OCI-LY3 (cell line): ENCODE measurements around the gene IDNK.

Experiments
- H2AFZ ChIP-seq: fragments of 200-600, 300-600 bp; shearing (Covaris generic); 2 replicates; pipeline ENCODE4 v1.6.0; 2014; ENCODE audit warnings: antibody characterized with exemption, low read depth, low read length
- H3K27ac ChIP-seq: fragments of 200-600, 300-600 bp; sonication (generic); 2 replicates; pipeline ENCODE4 v1.5.1; 2014; ENCODE audit warnings: mild to moderate bottlenecking, low read length, moderate library complexity, mixed read lengths
- H3K27me3 ChIP-seq: fragments of 200-600, 300-600 bp; sonication (generic); 2 replicates; pipeline ENCODE4 v1.6.1; 2014; ENCODE audit warnings: low read depth, low read length, mixed read lengths
- H3K36me3 ChIP-seq: fragments of 200-600, 300-600 bp; sonication (generic); replicated peaks from 2 replicates; pipeline ENCODE3; 2014; ENCODE audit warnings: low read depth, low read length, mixed read lengths
- H3K4me1 ChIP-seq: fragments of 300-600, 200-600 bp; sonication (generic); 2 replicates; pipeline ENCODE4 v1.6.1; 2014; ENCODE audit warnings: low read length, mixed read lengths
- H3K4me2 ChIP-seq: fragments of 200-600, 300-600 bp; sonication (generic); 2 replicates; pipeline ENCODE4 v1.6.1; 2014; ENCODE audit warnings: low read length, mixed read lengths
- H3K4me3 ChIP-seq: fragments of 300-600, 200-600 bp; sonication (generic); 2 replicates; pipeline ENCODE4 v1.5.1; 2014; ENCODE audit warnings: antibody characterized with exemption, mild to moderate bottlenecking, low read length, moderate library complexity
- H3K79me2 ChIP-seq: fragments of 300-600, 200-600 bp; shearing (Covaris generic); 2 replicates; pipeline ENCODE4 v1.6.1; 2014; ENCODE audit warnings: mild to moderate bottlenecking, low read length, mixed read lengths
- H3K9ac ChIP-seq: fragments of 300-600, 200-600 bp; shearing (Covaris generic); 2 replicates; pipeline ENCODE4 v1.6.0; 2014; ENCODE audit warnings: mild to moderate bottlenecking, low read length, moderate library complexity
- H3K9me3 ChIP-seq: fragments of 200-600, 300-600 bp; shearing (Covaris generic); 2 replicates; pipeline ENCODE4 v1.6.1; 2014; ENCODE audit warnings: low read length, mixed read lengths; ENCODE audit not compliant: insufficient read depth
- H4K20me1 ChIP-seq: fragments of 200-600, 300-600 bp; sonication (generic); 2 replicates; pipeline ENCODE4 v1.6.1; 2016; ENCODE audit warnings: low read length, mixed read lengths; ENCODE audit not compliant: insufficient read depth
- EZH2phosphoT487 ChIP-seq: fragments of 200-600 bp; shearing (Covaris generic); IDR thresholded peaks from 2 replicates; pipeline ENCODE4 v1.6.1; 2018; ENCODE audit warnings: antibody characterized with exemption, mixed run types, low read depth
- TF ChIP-seq, protein P1 (sequence below): fragments of 200-600, 300-600 bp; sonication (generic); IDR thresholded peaks from 2 replicates; pipeline ENCODE4 v1.5.1; 2014; ENCODE audit warnings: antibody characterized with exemption, low read length, low read depth

The IDNK gene

DNA sequence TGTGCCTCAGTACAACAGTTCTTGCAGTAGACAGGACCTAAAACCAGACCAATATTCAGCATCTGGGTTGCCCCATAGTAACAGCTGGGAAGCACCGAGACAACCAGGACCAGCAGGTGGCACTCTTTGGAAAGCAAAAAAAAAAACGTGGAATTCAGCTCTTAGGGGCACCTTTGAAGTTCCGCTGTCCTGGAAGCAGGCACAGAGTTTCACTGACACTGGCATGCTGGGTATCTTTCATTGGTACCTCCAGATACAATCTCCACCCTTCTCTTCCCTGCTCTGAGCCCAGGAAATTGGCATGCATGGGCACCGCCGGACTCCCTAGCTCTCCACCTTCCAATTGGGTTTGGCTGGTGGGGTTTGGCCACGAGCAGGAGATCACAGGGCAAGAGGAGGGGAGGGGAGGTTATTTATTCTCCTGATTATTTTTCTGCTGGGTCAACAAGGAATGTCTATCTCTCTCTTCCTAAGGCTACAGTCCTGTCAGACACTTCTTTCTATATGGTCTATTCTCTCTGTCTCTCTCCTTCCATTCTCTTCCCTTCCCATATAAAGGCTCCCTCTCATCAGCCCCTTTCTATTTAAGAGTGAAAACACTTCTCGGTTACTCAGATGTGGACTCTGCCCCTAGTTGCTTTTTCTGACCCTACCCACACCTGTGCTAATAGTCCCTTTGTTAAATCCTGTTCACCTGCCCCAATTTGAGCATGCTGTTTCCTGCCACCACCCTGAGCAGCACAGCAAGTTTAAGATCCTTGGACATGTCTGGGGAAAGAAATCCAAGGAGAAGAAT lies 1.9 kb upstream of the IDNK start:
- no peak overlapping the region for H3K9ac ChIP-seq
- no peaks in the 10 kb centered on the region for H3K9me3 ChIP-seq
- no peak overlapping the region for H2AFZ ChIP-seq
- peaks cover 14% of the 10 kb centered on the region for H3K4me1 ChIP-seq
- peaks cover 7% of the 10 kb centered on the region; the same call in 1 of the 2 replicates for H3K79me2 ChIP-seq
- H3K4me2 ChIP-seq: peak overlapping the region; percentile 96
- H3K4me3 ChIP-seq: peak overlapping the region; percentile 53
- H4K20me1 ChIP-seq: no peaks in the 10 kb centered on the region
- H3K36me3 ChIP-seq: no peaks in the 10 kb centered on the region
- TF ChIP-seq EZH2phosphoT487: no peak
- TF ChIP-seq, protein P1, sequence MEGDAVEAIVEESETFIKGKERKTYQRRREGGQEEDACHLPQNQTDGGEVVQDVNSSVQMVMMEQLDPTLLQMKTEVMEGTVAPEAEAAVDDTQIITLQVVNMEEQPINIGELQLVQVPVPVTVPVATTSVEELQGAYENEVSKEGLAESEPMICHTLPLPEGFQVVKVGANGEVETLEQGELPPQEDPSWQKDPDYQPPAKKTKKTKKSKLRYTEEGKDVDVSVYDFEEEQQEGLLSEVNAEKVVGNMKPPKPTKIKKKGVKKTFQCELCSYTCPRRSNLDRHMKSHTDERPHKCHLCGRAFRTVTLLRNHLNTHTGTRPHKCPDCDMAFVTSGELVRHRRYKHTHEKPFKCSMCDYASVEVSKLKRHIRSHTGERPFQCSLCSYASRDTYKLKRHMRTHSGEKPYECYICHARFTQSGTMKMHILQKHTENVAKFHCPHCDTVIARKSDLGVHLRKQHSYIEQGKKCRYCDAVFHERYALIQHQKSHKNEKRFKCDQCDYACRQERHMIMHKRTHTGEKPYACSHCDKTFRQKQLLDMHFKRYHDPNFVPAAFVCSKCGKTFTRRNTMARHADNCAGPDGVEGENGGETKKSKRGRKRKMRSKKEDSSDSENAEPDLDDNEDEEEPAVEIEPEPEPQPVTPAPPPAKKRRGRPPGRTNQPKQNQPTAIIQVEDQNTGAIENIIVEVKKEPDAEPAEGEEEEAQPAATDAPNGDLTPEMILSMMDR: peak; percentile 81
- no peak overlapping the region for H3K27ac ChIP-seq
- peaks cover 5% of the 10 kb centered on the region; the same call in 1 of the 2 replicates for H3K27me3 ChIP-seq

DNA sequence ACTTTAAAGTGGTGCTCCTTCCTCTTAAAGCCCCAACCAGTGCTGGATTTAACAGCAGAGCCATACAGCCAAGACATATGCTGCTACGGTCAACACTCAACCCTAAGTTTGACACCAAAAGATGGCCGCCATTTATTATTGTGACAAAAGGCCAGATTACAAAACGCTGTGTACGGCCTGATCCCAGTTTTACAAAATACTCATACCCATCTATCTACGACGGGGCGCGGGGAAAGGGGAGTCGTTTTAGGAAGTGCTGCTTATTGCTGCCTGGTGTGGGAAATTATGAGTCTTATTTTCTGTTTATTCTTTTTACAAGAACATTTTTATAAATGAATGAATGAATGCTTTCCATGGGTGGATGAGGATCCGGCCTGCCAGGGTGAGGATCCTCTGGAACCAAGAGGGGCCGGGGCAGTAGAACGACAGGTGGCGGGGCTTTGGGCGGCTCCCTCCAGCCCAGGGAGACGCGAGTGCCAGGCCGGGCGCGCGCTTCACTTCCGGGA lies 457 bp upstream of the IDNK start:
- Histone ChIP-seq H3K27ac (peak overlapping the region; percentile 32), H4K20me1 (no peaks in the 10 kb centered on the region), H2AFZ (peak overlapping the region; percentile 91), H3K4me3 (peak overlapping the region; percentile 92), H3K9ac (peak overlapping the region; percentile 86), H3K9me3 (no peaks in the 10 kb centered on the region), H3K27me3 (peaks cover 5% of the 10 kb centered on the region; the same call in 1 of the 2 replicates), H3K79me2 (peaks cover 7% of the 10 kb centered on the region; the same call in 1 of the 2 replicates), H3K36me3 (peaks cover 3% of the 10 kb centered on the region), H3K4me1 (peaks cover 14% of the 10 kb centered on the region), H3K4me2 (peak overlapping the region; percentile 96)
- no peak for TF ChIP-seq EZH2phosphoT487
- TF ChIP-seq, protein P1: no peak

DNA sequence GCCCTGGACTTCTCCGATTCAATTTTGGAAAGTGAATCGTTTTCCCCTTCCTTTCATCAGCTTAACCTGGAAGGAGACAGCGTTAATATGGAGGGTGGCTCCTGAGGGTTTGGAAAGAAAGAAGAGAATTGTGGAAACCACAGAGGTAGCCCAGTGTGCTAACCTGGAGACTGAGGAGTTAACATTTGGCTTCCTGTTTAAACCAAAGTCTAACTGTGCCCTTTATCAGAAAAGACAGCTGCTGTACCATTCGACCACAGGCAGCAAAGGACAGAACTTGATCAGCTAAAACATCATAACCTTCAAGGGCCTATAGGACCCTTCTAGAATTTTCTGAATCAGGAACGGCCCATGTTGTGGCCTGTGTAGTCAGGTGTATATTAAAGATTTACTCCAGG lies 735 bp downstream of the IDNK start:
- Histone ChIP-seq H3K4me2 (peak overlapping the region; percentile 96), H3K4me1 (peaks cover 14% of the 10 kb centered on the region), H3K4me3 (peak overlapping the region; percentile 92), H3K36me3 (peaks cover 5% of the 10 kb centered on the region), H3K9me3 (no peaks in the 10 kb centered on the region), H3K9ac (peak overlapping the region; percentile 86), H3K27ac (peak overlapping the region; percentile 32), H4K20me1 (no peaks in the 10 kb centered on the region), H2AFZ (peak overlapping the region; percentile 91), H3K27me3 (peaks cover 5% of the 10 kb centered on the region; the same call in 1 of the 2 replicates), H3K79me2 (peaks cover 7% of the 10 kb centered on the region; the same call in 1 of the 2 replicates)
- TF ChIP-seq, protein P1: no peak
- TF ChIP-seq EZH2phosphoT487: no peak

DNA sequence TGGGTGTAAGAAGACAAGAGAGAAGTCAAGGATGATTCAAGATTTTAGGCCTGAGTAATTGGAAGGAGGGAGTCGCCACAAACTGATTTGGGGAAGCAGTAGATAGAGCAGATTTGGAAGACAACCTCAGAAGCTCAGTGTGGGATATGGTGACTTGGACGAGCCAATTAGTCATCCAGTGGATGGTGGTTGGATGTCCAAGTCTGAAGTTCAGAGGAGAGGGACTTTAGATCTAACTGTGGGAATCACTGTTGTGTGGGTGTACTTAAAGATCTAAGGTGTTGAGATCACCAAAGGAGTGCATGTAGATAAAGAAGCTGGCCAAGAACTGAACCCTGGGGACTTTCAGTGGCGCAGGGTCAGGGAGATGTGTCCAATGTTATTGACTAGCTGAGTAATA lies 2.2 kb downstream of the IDNK start:
- TF ChIP-seq EZH2phosphoT487: no peak
- TF ChIP-seq, protein P1: no peak
- H3K79me2 ChIP-seq: peaks cover 7% of the 10 kb centered on the region; the same call in 1 of the 2 replicates
- H3K36me3 ChIP-seq: peaks cover 12% of the 10 kb centered on the region
- H3K27ac ChIP-seq: no peak overlapping the region
- peaks cover 5% of the 10 kb centered on the region; the same call in 1 of the 2 replicates for H3K27me3 ChIP-seq
- no peak overlapping the region for H3K4me3 ChIP-seq
- no peaks in the 10 kb centered on the region for H4K20me1 ChIP-seq
- H3K9ac ChIP-seq: no peak overlapping the region
- H2AFZ ChIP-seq: no peak overlapping the region
- H3K9me3 ChIP-seq: no peaks in the 10 kb centered on the region
- no peak overlapping the region for H3K4me2 ChIP-seq
- H3K4me1 ChIP-seq: peaks cover 14% of the 10 kb centered on the region
